ENCODE results near the gene ZNF469.

Gene ZNF469

DNA sequence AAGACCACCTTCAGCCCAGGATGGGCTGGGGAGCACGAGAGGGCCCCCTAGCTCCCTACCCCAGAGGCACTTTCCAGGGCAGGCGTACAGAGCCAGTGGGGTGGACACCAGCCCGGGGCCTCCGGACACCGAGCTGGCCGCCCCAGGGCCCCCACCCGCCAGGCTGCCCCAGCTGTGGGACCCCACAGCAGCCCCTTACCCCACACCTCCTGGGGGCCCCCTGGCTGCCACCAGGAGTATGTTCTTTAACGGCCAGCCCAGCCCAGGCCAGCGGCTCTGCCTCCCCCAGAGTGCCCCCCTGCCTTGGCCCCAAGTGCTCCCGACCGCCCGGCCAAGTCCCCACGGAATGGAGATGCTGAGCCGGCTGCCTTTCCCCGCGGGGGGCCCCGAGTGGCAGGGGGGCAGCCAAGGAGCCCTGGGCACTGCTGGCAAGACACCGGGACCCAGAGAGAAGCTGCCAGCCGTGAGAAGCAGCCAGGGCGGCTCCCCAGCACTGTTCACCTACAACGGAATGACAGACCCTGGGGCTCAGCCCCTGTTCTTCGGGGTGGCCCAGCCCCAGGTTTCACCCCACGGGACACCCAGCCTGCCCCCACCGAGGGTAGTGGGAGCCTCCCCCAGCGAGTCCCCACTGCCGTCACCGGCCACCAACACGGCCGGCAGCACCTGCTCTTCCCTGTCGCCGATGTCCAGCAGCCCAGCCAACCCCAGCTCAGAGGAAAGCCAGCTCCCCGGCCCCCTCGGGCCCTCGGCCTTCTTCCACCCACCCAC is 46.0 kb downstream of the ZNF469 start:
- no peak overlapping the region for H3K4me3 ChIP-seq (ENCODE audit: low read depth, low read length)
- TF ChIP-seq, protein P1, sequence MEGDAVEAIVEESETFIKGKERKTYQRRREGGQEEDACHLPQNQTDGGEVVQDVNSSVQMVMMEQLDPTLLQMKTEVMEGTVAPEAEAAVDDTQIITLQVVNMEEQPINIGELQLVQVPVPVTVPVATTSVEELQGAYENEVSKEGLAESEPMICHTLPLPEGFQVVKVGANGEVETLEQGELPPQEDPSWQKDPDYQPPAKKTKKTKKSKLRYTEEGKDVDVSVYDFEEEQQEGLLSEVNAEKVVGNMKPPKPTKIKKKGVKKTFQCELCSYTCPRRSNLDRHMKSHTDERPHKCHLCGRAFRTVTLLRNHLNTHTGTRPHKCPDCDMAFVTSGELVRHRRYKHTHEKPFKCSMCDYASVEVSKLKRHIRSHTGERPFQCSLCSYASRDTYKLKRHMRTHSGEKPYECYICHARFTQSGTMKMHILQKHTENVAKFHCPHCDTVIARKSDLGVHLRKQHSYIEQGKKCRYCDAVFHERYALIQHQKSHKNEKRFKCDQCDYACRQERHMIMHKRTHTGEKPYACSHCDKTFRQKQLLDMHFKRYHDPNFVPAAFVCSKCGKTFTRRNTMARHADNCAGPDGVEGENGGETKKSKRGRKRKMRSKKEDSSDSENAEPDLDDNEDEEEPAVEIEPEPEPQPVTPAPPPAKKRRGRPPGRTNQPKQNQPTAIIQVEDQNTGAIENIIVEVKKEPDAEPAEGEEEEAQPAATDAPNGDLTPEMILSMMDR (conservative IDR thresholded peaks at IDR 0.05; ENCODE audit: low read depth, low read length): peak; percentile 12

DNA sequence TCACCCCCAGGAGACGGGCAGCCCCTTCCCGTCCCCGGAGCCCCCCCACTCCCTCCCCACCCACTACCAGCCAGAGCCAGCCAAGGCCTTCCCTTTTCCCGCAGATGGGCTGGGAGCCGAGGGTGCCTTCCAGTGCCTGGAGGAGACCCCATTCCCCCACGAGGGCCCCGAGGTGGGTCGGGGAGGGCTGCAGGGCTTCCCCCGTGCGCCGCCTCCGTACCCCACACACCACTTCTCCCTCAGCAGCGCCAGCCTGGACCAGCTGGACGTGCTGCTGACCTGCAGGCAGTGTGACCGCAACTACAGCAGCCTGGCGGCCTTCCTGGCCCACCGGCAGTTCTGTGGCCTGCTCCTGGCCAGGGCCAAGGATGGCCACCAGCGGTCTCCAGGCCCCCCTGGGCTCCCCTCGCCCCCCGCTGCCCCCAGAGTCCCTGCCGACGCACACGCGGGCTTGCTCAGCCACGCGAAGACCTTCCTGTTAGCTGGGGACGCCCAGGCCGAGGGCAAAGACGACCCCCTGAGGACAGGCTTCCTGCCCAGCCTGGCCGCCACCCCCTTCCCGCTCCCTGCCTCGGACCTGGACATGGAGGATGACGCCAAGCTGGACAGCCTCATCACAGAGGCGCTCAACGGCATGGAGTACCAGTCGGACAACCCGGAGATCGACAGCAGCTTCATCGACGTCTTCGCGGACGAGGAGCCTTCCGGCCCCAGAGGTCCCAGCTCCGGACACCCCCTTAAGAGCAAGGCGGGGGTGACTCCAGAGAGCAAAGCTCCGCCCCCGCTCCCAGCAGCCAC is 46.8 kb downstream of the ZNF469 start:
- peak overlapping the region; percentile 52 for H3K4me3 ChIP-seq (ENCODE audit: low read depth, low read length)
- no peak for DNase-seq (ENCODE audit: low read depth)
- TF ChIP-seq, protein P1 (conservative IDR thresholded peaks at IDR 0.05; ENCODE audit: low read depth, low read length): no peak

More for the DNA sequence above, 46.0 kb downstream of the ZNF469 start:
- DNase-seq (ENCODE audit: low read depth): no peak

DNA sequence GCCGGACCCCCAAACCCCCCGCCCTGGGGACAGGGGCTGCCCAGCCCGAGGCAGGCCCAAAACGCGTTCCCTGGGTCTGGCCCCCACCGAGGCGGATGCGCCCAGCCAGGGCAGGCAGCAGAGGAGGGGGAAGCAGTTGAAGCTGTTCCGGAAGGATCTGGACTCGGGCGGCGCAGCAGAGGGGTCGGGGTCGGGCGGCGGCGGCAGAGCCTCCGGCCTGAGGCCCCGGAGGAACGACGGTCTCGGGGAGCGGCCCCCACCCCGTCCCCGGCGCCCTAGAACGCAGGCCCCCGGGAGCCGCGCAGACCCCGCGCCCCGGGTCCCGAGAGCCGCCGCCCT is 47.4 kb downstream of the ZNF469 start:
- H3K4me3 ChIP-seq (ENCODE audit: low read depth, low read length): peak overlapping the region; percentile 52
- TF ChIP-seq, protein P1 (conservative IDR thresholded peaks at IDR 0.05; ENCODE audit: low read depth, low read length): no peak
- no peak for DNase-seq (ENCODE audit: low read depth)

DNA sequence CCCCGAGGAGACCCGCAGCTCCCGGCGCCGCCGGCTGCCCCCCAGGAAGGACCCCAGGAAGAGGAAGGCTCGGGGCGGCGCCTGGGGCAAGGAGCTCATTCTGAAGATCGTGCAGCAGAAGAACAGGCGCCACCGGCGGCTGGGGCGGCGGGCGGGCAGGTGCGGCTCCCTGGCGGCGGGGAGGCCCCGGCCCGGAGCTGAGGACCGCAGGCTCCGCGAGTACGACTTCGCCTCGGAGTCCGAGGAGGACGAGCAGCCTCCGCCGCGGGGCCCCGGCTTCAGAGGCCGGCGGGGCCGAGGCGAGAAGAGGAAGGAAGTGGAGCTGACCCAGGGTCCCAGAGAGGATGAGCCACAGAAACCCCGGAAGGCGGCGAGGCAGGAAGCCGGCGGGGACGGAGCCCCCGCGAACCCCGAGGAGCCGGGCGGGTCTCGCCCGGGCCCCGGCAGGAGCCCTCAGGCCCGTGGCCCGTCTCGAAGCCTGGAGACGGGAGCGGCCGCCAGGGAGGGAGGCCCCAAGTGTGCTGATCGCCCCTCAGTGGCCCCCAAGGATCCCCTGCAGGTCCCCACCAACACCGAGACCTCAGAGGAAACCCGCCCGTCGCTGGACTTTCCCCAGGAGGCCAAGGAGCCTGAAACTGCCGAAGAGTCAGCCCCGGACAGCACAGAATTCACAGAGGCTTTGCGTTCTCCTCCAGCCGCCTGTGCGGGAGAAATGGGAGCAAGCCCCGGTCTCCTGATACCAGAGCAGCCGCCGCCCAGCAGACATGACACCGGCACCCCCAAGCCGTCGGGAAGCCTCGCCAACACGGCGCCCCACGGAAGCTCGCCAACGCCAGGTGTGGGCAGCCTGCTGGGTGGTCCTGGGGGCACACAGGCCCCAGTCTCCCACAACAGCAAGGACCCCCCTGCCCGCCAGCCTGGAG is 48.0 kb downstream of the ZNF469 start:
- DNase-seq (ENCODE audit: low read depth): peak; percentile 43
- peak overlapping the region; percentile 52 for H3K4me3 ChIP-seq (ENCODE audit: low read depth, low read length)
- TF ChIP-seq, protein P1 (conservative IDR thresholded peaks at IDR 0.05; ENCODE audit: low read depth, low read length): no peak

DNA sequence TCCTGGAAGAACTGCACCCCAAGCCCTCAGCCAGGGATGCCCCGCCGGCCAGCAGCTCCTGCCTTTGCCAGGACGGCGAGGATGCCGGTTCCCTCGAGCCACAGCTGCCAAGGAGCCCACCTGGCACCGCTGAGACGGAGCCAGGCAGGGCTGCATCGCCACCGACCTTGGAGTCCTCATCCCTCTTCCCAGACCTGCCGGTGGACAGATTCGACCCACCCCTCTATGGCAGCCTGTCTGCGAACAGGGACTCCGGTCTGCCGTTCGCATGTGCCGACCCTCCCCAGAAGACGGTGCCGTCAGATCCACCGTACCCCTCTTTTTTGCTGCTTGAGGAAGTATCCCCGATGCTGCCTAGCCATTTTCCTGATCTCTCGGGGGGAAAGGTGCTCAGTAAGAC is 48.9 kb downstream of the ZNF469 start:
- DNase-seq (ENCODE audit: low read depth): no peak
- TF ChIP-seq, protein P1 (conservative IDR thresholded peaks at IDR 0.05; ENCODE audit: low read depth, low read length): no peak
- H3K4me3 ChIP-seq (ENCODE audit: low read depth, low read length): no peak overlapping the region

DNA sequence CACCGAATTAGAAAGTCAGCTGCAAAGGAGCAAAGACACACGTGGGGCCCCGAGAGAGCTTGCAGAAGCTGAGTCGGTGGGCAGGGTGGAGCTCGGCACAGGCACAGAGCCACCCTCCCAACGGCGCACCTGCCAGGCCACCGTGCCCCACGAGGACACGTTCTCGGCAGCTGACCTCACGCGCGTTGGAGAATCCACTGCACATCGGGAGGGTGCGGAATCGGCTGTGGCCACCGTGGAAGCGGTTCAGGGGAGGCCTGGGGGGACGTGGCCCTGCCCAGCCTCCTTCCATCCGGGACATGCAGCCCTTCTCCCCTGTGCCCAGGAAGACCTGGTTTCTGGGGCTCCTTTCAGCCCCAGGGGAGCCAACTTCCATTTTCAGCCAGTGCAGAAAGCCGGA is 49.4 kb downstream of the ZNF469 start:
- TF ChIP-seq, protein P1 (conservative IDR thresholded peaks at IDR 0.05; ENCODE audit: low read depth, low read length): no peak
- H3K4me3 ChIP-seq (ENCODE audit: low read depth, low read length): no peak overlapping the region
- DNase-seq (ENCODE audit: low read depth): no peak

All from choroid plexus epithelial cell (primary cell).